ENCODE results near the gene ZNF169.
"Not testable (repeated sequence)": the region's sequence is repeated elsewhere in the genome, so short reads cannot be mapped to it uniquely, and the experiment has no call there.

The ZNF169 gene

GRCh38 chr9:94340750-94341149 is 81.7 kb downstream of the ZNF169 start:
- H3K27me3 ChIP-seq (ENCODE audit: insufficient read depth, low read length, poor library complexity); H3K79me2 ChIP-seq (ENCODE audit: insufficient read depth, low read length); H3K9ac ChIP-seq (ENCODE audit: low read depth, low read length); H4K20me1 ChIP-seq (ENCODE audit: insufficient read depth, low read length); H3K36me3 ChIP-seq (ENCODE audit: insufficient read depth, low read length); H3K4me3 ChIP-seq (ENCODE audit: low read depth in 1 of 2, low read length in 2 of 2); H3K27ac ChIP-seq (ENCODE audit: low read length); H3K4me2 ChIP-seq (ENCODE audit: insufficient read depth, low read length); DNase-seq; H3K9me3 ChIP-seq (ENCODE audit: insufficient read depth, low read length, severe bottlenecking); ATAC-seq (ENCODE audit: insufficient read depth, low read depth); H3K4me1 ChIP-seq (ENCODE audit: insufficient read depth, low read length); H2AFZ ChIP-seq (ENCODE audit: low read depth, low read length): not testable (repeated sequence)

GRCh38 chr9:94341703-94342102 is 82.6 kb downstream of the ZNF169 start:
- not testable (repeated sequence) for H2AFZ ChIP-seq (ENCODE audit: low read depth, low read length); H3K4me3 ChIP-seq (ENCODE audit: low read depth in 1 of 2, low read length in 2 of 2); H3K79me2 ChIP-seq (ENCODE audit: insufficient read depth, low read length); H3K27me3 ChIP-seq (ENCODE audit: insufficient read depth, low read length, poor library complexity); H3K4me2 ChIP-seq (ENCODE audit: insufficient read depth, low read length); DNase-seq; H3K9ac ChIP-seq (ENCODE audit: low read depth, low read length); H3K27ac ChIP-seq (ENCODE audit: low read length); H4K20me1 ChIP-seq (ENCODE audit: insufficient read depth, low read length); H3K36me3 ChIP-seq (ENCODE audit: insufficient read depth, low read length); H3K4me1 ChIP-seq (ENCODE audit: insufficient read depth, low read length); ATAC-seq (ENCODE audit: insufficient read depth, low read depth); H3K9me3 ChIP-seq (ENCODE audit: insufficient read depth, low read length, severe bottlenecking)

- not testable (repeated sequence) for ATAC-seq (ENCODE audit: insufficient read depth, low read depth)
These were observed 88.4 kb downstream of the ZNF169 start for GRCh38 chr9:94347451-94347850.

GRCh38 chr9:94348754-94349153 is 89.7 kb downstream of the ZNF169 start:
- H3K4me1 ChIP-seq (ENCODE audit: insufficient read depth, low read length); ATAC-seq (ENCODE audit: insufficient read depth, low read depth); H3K4me3 ChIP-seq (ENCODE audit: low read depth in 1 of 2, low read length in 2 of 2); H3K27ac ChIP-seq (ENCODE audit: low read length); H3K36me3 ChIP-seq (ENCODE audit: insufficient read depth, low read length); H3K9me3 ChIP-seq (ENCODE audit: insufficient read depth, low read length, severe bottlenecking); H2AFZ ChIP-seq (ENCODE audit: low read depth, low read length); H4K20me1 ChIP-seq (ENCODE audit: insufficient read depth, low read length); H3K79me2 ChIP-seq (ENCODE audit: insufficient read depth, low read length); DNase-seq; H3K27me3 ChIP-seq (ENCODE audit: insufficient read depth, low read length, poor library complexity); H3K9ac ChIP-seq (ENCODE audit: low read depth, low read length); H3K4me2 ChIP-seq (ENCODE audit: insufficient read depth, low read length): not testable (repeated sequence)

More at GRCh38 chr9:94347451-94347850, 88.4 kb downstream of the ZNF169 start:
- H4K20me1 ChIP-seq (ENCODE audit: insufficient read depth, low read length); H3K4me2 ChIP-seq (ENCODE audit: insufficient read depth, low read length); H3K4me1 ChIP-seq (ENCODE audit: insufficient read depth, low read length); H3K27ac ChIP-seq (ENCODE audit: low read length); H3K9me3 ChIP-seq (ENCODE audit: insufficient read depth, low read length, severe bottlenecking); H3K36me3 ChIP-seq (ENCODE audit: insufficient read depth, low read length); H3K4me3 ChIP-seq (ENCODE audit: low read depth in 1 of 2, low read length in 2 of 2); DNase-seq; H2AFZ ChIP-seq (ENCODE audit: low read depth, low read length); H3K27me3 ChIP-seq (ENCODE audit: insufficient read depth, low read length, poor library complexity); H3K9ac ChIP-seq (ENCODE audit: low read depth, low read length); H3K79me2 ChIP-seq (ENCODE audit: insufficient read depth, low read length): not testable (repeated sequence)

Measured in DND-41 (cell line).